ENCODE measurements around the gene OR7C2.

GRCh38 chr19:14978161-14978776, 37.0 kb downstream of the OR7C2 start:
- TF ChIP-seq CTCF (conservative IDR thresholded peaks at IDR 0.05; ENCODE audit: low read depth, low read length) = no peak
- TF ChIP-seq EZH2 (IDR thresholded peaks at IDR 0.05; ENCODE audit: borderline replicate concordance, low read depth, low read length, poor library complexity, severe bottlenecking) = no peak
